Activated CD4-positive, alpha-beta T cell treated with anti-CD3 and anti-CD28 coated beads, Interleukin-2, amount 50 U/mL, for 24 hours (primary cell): Measurements from ENCODE around the gene HRH3.

ENCODE experiments used
- DNase-seq, 2 donors: peaks; one replicate each; pipeline ENCODE4 v3.0.0-alpha.2; 2020; ENCODE audit warnings: low read depth in 1 of 2, low spot score in 1 of 2

HRH3 gene

DNA sequence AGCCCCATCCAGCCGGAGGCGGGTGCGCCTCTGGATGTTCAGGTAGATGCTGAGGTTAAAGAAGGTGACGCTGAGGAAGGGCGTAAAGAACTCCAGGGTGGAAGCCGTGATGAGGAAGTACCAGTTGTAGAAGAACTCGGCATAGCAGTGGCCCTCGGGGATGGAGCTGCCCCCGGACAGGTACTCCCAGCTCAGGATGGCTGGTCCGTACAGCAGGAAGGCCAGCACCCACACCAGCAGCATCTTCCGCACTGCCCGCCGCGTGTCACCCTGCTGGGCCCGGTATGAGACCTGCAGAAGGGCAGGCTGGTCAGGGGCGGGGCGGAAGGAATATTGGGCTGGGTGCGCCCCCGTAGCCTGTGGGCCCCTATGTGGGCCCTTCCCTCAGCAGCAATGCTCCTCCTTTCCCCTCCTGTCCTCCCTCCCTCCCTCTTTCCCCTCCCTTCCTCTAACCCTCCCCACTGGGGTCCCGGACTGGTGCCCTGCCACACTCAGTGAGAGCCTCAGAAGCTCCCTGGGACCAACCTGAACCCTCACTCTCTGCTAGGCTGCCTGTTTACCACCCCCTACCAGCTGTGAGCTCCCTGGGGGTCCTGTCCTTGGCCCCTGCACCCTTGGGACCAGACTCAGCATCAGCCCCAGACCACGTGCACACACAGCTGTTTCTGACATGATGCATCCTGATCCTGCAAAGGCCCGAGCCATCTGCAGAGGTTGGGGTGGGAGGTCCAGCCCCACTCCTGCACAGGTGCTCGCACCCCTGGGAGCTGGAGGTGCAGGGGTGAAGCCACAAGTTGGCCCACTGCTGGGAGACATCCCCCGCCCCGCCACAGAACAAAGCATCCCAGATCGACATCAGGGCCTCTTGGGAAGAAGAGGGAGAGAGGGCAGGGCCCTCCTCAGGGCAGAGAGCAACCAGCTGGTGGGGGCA, 3.2 kb downstream of the HRH3 start:
- no peak for DNase-seq

DNA sequence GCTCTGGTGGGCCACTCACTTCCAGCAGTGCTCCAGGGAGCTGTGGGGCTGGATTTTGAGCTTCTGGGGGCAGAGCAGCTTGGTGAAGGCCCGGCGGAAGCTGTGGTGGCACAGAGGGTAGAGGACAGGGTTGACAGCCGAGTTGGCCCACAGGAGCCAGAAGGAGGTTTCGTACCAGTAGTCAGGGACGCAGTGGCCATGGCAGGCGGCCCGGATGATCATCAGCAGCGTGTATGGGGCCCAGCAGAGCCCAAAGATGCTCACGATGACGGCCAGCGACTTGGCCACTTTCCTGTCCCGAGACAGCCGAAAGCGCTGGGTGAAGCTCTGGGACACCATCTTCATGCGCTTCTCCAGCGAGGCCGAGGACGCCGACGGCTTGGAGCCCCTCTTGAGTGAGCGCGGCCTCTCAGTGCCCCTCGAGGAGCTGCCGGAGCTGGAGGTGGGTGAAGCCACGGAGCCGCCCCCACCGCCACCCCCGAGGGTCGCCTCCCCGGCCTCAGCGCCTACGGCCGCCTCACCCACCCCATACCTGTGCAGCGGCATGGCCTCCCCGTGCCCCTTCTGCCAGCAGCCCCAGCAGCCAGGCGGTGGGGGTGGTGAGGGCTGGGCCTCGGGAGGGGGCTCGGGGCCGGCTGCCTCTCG, 4.0 kb downstream of the HRH3 start:
- DNase-seq = no peak

DNA sequence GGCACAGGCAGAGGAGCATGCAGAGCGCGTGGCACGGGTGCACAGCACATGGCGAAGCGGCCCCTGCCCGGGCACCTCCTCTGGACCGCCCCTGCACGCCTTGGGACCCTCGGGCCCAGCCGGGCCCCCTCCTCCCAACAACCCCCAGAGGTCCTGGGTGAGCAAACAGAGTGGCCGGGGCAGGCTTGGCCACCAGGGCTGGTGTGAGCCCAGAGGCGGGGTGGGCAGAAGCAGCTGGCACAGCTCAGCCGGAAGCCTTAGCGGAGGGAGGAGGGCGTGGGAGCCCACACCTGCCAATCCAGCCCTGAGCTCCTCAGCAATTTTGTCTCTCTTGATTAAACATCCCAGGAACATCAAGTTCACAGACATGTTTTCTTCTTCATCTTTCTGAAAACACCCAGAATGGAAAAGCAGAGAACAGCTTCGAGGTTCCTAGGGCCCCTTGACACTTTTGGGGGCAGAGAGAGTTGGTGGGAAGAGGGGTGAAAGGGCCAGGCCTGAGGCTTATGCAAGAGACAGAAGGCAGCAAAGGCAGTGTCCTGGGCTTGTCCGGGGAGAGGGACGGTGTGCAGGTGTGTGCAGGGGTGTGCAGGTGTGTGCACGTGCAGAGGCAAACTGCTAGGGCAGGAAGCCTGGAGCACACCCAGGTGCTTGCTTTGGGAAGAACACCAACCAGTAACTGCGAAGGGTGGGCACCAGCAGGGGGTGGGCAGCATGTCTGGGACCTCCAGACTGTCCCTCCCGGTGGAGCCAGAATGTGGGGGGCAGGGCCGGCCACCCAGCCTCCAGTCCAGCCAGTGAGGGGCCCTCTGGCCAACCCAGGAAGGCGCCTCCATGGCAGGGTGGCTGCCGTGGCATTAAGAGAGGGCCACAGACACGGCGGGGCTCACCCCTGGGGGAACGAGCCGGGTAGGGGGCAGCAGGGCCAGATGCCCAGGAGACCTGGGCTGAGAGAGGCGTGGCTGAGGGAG, 4.8 kb downstream of the HRH3 start:
- no peak for DNase-seq

DNA sequence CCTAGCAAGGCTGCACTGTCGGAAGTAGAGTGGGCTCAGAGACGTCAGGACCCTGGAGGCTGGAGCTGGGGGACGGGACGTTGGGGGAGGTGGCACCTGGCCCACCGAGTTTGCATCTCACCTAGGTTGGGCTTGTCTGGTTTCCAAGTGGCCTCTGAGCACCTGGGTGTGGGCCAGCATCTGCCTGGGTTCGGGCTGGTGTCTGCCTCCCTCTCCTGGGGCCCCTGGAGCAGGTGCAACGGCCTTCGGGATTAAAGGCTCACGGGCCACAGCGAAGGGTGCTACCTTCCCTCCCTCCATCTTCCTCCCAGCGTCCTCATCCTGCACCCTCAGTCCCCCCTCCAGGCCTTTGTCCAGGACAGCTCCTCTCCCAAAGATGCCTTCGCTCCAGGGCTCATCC, 6.0 kb downstream of the HRH3 start:
- DNase-seq = no peak

DNA sequence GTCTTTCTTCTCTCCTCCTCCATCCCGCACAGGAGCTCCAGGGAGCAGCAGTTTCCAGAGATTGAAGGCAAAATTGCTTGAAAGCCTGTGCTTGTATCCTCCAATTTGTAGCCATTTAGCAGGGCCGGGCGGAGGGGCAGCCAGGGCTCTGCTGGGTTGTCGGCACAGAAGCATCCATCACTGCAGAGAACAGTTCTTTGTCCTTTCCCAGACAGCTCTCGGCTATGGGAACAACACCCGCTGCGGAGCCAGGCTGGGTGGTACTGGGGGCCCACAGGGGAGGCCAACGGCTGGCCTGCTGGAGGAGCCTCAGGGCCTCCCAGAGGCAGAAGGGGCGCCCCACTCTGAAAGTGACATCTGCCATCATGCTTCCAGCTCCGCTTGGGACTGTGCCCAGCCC, 7.8 kb downstream of the HRH3 start:
- no peak for DNase-seq

DNA sequence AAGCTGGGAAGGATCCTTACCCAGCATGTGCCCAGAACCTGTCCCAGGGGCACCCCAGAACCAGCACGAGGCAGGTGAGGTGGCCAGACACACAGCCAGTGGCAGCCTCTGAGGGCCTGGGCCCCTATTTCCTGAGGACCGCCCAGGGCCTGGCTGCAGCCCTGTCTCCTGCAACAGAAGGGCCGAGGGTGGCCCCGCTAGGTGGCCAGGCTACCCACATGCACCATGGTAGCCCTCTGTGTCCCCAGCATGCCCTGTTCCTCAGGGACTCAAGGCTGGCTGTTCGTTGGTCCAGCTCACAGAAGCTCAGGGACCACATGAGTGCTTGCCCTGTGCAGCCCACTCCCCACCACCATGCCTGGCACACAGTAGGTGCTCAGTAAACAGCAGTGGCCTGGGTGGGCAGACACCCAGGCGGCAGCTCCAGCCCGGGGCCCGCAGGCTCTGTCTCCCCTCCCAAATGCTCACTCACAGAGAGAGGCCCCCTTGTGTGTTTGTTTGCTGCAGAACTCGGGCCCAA, 8.2 kb downstream of the HRH3 start:
- no peak for DNase-seq

DNA sequence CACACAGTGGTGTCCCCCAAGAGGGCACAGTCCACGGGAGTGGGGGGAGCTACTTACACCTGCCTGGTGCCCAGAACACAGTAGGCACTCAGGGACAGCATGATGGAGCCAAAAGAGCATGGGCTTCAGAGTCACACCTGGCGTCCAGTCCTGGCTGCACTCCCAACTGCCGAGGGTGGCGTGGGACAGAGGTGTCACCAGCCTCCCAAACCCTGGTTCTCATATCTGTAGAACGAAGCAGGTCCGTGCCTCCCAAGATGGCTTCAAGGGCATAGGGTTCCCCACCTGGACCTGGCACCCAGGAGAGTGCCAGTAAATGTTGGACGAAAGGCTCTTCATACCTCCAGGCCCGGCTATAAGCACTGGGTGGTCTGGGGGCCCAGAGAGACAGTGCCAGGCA, 8.9 kb downstream of the HRH3 start:
- DNase-seq = no peak

DNA sequence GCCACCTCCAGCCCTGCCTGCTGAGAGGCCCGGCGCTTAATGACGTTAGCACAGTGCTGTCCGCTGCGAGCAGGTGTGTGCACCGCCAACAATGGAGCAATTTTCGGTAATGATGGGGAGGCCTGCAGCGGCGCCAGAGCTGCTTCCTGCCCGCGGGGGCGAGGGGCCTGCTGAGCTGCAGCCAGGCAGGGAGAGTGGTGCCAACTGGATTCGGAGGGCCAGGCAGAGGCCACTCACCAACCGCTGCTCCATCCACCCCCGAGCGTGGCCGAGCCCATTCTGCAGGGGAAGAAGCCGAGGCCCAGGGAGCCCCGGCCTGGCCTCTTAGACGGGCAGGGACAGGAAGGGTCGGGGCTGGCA, 9.6 kb downstream of the HRH3 start:
- no peak for DNase-seq

DNA sequence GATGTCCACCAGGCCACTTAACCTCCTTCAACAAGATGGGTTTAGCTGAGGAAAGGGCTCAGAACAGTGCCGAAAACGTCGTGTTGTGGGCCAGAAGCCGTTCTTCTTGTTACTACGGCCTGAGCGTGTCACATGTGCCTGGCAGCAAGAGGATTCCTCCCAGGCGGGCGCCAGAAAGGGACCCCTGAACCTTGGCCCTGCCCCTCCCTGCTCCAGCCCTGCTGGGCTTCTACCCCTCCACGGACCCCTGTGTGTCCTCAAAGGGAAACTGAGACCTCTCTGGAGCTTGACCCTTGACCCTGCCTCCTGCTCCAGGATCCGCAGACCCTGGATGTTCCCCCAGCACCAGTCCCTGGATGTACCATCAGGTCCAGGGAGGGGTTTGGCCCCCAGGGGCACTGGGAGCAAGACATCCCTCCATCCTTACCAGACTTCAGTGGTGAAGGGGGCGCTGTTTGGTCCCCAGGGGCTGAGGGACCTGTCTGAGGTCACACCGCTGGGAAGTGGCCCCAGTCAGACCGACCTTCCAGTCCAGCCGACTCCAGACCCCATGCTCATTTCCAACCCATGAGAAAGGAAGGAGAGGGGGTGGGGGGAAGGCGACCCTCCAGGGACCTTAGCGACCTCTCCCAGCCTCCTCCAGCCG, 10.1 kb downstream of the HRH3 start:
- no peak for DNase-seq

DNA sequence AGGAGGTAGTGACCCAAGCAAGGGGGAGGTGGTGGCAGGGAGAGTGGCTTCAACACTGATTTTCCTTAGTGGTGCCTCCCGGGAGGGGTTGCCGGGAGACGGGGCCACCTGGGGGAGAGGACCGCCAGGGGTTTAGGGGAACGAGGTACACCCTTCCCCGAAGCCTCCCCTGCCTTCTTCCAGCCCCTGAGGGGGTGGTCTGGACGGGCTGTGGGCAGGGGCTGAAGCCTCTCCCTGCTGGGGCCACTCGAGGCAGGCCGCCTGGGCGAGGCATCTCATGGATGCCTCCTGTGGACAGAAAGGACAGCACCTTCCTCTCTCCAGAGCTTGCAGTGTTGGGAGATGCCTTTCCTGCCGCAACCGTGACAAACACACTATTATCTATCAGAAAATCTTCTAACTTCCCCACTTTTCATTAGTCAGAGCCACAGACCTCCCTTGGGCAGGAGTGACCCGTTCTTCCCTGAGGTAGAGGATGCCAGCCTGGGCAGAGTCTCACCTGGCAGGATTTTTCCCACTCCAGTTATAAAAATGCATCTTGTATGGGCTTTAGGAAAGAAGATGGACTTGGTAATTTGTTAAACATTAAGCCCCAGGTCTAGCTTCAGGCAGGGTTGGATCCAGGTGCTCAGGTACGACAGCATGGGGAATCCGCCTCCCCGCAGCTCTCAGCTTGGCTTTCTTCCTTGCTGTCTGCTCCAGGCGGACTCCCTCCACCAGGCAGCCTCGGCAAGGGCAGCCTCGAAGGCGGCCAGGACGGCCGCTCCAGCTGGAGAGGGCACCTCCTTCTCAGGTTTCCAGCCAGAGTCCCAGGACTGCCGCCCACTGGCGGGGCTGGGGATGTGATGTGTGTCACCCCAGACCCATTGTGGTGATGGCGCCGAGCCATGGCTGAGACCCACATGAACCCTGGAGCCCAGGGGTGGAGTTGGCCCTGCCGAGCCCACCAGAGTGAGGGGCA, 11.0 kb downstream of the HRH3 start:
- DNase-seq = no peak

DNA sequence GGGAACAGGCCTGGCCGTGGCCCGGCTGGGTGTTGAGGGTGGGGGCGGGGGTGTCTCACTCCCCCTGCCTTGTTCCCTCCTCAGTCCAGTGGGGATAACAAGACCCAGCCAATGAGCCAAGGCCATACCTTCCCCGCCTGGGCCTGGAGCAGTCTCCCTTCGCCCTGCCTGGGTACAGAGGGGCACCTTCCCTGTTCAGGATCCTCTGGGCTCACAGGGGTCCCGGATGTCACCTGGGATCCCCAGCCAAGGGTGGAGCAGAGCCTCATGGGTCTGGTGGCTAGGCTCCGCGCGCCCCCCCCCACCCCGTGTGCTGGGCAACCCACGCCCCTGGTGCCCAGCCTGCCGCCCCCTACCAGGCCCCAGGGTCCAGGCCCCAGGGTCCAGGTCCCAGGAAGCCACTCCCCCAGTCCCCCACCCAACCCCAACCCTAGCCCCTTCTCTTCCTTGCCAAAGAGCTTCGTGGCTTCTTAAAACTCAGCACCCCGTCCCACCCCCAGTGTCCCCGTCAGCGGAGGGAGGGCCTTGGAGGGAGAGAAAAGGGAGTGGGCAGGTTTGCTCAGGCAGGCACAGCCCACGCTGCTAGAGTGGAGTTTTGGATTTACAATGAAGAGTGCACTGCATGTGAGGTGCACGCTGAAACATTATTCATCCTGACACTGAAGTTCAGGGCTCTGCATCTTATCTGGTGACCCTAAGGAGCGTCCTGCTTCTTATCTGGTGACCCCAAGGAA, 11.8 kb downstream of the HRH3 start:
- DNase-seq = no peak

DNA sequence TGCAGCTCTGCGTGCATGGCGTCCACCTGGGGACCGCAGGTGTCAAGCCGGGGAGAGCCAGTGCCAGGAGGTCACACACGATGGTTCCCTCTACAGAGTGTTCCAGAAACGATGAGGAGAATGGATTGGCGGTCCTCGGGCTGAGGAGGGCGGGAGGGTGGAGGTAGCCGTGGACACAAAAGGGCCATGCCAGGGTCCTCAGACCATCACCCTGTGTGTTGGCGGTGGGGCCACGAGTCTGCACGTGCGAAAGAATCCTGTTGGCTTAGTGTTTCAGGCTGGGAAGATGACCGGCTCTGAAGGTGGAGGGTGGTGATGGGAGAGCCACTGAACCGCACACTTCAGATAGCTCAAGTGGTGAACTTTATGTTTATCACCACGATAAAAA, 13.7 kb downstream of the HRH3 start:
- DNase-seq = no peak

DNA sequence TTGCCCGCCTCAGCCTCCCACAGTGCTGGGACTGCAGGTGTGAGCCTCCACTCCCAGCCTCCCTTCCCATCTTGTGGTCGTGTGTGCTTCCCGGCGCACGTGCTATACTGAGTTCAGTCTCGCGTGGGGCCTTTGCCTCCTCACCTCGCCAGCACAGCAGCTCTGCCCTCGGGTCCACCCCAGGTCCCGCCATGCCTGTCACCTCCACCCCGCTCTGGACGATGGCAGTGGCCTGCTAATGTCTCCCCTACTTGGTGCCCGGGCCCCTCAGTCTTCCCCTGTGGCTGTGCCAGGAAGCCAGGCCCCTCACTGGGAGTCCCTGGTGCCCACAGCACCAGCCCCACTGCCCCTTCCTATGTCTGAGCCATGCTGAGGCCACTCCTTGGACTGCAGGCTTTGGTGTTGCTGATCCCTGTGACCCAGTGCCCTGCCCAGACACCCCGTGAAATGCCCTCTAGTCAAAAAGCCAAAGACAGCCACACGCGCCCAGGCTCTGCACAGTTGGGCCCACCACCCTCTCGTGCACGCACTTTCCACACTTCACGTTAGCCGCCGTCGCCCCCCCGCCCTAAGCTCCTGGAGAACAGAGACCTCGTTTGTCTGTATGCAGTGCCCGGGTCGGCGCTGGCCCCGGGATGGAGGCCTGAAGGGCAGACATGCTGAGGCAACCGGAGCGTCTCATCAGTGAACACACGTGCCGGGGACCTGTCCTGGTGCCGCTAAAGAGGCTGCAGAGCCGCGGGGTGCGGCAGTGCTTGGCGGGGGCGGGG, 14.3 kb downstream of the HRH3 start:
- no peak for DNase-seq

DNA sequence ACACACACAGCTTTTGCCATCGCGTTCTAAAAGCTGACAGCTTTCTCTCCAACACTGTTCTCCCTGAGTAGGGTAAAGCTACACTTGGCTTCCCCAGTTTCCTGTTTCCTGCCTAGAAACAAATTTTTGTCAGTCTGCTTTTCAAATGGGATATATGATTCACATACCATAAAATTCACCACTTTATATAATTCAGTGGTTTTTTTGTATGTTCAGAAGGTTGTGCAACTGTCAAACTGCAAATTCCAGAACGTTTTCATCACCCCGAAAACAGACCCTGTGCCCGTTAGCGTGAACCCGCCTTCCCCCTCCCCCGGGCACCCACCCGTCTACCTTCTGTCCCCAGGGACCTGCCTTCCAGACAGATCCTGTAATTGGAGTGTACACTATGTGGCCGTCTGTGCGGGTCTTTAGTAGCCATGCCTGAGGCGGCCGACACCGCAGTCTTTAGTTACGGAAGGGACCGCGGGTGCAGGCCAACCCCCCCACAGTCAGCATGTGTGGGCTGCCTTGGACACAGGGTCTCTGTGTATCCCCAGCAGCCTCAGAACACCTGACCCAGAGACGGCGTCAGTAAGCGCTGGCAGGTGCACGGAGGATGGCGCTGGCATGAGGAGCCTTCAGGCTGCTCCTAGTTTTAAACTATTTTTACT, 16.6 kb downstream of the HRH3 start:
- no peak for DNase-seq

DNA sequence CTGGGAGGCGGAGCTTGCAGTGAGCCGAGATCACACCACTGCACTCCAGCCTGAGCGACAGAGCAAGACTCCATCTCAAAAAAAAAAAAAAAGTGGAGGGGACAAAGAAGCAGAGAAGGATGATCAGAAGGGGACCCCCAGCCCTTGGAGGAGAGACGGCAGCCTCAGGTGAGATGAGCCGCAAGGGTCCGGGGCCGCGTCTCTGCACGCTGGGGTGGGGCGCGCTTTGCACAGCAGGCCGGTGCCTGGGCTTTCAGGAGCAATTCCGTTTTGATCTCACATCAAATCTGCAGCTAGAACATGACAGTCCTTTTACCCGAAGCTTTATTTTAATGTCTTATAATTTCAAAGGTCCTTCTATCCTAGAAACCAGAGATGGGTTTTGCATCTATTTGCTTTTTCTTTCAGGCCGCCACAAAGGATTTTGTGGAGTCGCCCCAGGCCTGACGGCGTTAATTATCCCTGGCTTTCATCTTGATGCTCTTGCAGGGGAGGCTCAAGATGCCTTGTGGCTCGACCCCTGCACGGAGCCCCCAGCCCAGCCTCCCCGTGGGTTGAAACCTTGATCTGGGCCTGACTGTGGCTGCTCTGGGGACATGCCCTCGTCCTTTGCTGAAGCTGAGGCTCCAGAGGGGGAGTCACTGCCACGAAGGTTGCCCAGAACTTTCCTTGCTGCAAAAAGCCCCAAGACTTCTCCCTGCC, 17.3 kb downstream of the HRH3 start:
- no peak for DNase-seq

DNA sequence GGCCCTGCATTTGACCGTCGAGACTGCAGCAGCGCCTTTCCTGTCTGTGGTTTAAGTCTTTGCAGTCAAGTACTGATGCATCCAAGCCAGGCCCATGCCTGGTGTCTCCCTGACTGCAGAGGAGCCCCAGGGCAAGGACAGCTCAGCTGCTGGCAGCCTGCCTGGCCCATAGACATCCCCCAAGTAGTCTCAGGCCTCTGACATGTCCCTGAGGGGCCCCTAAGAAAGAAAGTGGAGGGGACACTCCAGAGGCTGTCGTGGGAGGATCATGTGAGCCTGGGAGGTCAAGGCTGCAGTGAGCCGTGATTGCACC, 18.0 kb downstream of the HRH3 start:
- no peak for DNase-seq
